ENCODE data around the gene FBXO27.

The FBXO27 gene

GRCh38 chr19:39008137-39008536, 24.2 kb downstream of the FBXO27 start:
- Histone ChIP-seq H3K9ac (ENCODE audit: low read depth, low read length, poor library complexity, severe bottlenecking) (no peak overlapping the region), H3K4me3 (ENCODE audit: low read length, poor library complexity, severe bottlenecking) (no peak overlapping the region), H3K79me2 (ENCODE audit: insufficient read depth, low read length) (no peaks in the 10 kb centered on the region), H3K4me2 (ENCODE audit: low read depth, low read length, poor library complexity, severe bottlenecking) (no peak overlapping the region), H3K9me2 (replicated peaks; ENCODE audit: low read depth, low read length) (no peaks in the 10 kb centered on the region), H3K27me3 (ENCODE audit: insufficient read depth, low read length, poor library complexity, severe bottlenecking) (no peaks in the 10 kb centered on the region), H3K9me3 (ENCODE audit: insufficient read depth, low read depth, low read length) (no peaks in the 10 kb centered on the region), H4K20me1 (ENCODE audit: insufficient read depth, low read length, poor library complexity, severe bottlenecking) (no peaks in the 10 kb centered on the region), H3F3A (ENCODE audit: low read depth) (no peaks in the 10 kb centered on the region), H2AFZ (ENCODE audit: low read length) (no peak overlapping the region), H3K4me1 (ENCODE audit: insufficient read depth, low read length, poor library complexity, severe bottlenecking) (peaks cover 3% of the 10 kb centered on the region), H3K36me3 (ENCODE audit: insufficient read depth, low read length) (no peaks in the 10 kb centered on the region)
- TF ChIP-seq CTCF (conservative IDR thresholded peaks at IDR 0.05; ENCODE audit: low read length): no peak
- no peak for TF ChIP-seq EZH2phosphoT487 (IDR thresholded peaks at IDR 0.05; ENCODE audit: borderline replicate concordance)

- no peaks in the 10 kb centered on the region for H3K9me3 ChIP-seq (ENCODE audit: insufficient read depth, low read depth, low read length)
- H3K79me2 ChIP-seq (ENCODE audit: insufficient read depth, low read length): no peaks in the 10 kb centered on the region
- no peak overlapping the region for H3K4me3 ChIP-seq (ENCODE audit: low read length, poor library complexity, severe bottlenecking)
- no peaks in the 10 kb centered on the region for H3K27me3 ChIP-seq (ENCODE audit: insufficient read depth, low read length, poor library complexity, severe bottlenecking)
- H3K36me3 ChIP-seq (ENCODE audit: insufficient read depth, low read length): no peaks in the 10 kb centered on the region
- H3K4me2 ChIP-seq (ENCODE audit: low read depth, low read length, poor library complexity, severe bottlenecking): no peak overlapping the region
- H2AFZ ChIP-seq (ENCODE audit: low read length): no peak overlapping the region
- H3K9me2 ChIP-seq (replicated peaks; ENCODE audit: low read depth, low read length): no peaks in the 10 kb centered on the region
- peaks cover 3% of the 10 kb centered on the region for H3K4me1 ChIP-seq (ENCODE audit: insufficient read depth, low read length, poor library complexity, severe bottlenecking)
- no peak overlapping the region for H3K9ac ChIP-seq (ENCODE audit: low read depth, low read length, poor library complexity, severe bottlenecking)
- no peaks in the 10 kb centered on the region for H4K20me1 ChIP-seq (ENCODE audit: insufficient read depth, low read length, poor library complexity, severe bottlenecking)
- H3F3A ChIP-seq (ENCODE audit: low read depth): no peaks in the 10 kb centered on the region
- TF ChIP-seq CTCF (conservative IDR thresholded peaks at IDR 0.05; ENCODE audit: low read length) (no peak), EZH2phosphoT487 (IDR thresholded peaks at IDR 0.05; ENCODE audit: borderline replicate concordance) (no peak)
Measured at GRCh38 chr19:39007096-39007495, 25.3 kb downstream of the FBXO27 start.

GRCh38 chr19:39004403-39004802, 27.9 kb downstream of the FBXO27 start:
- Histone ChIP-seq H3K9me3 (ENCODE audit: insufficient read depth, low read depth, low read length) (no peaks in the 10 kb centered on the region), H4K20me1 (ENCODE audit: insufficient read depth, low read length, poor library complexity, severe bottlenecking) (no peaks in the 10 kb centered on the region), H3K36me3 (ENCODE audit: insufficient read depth, low read length) (no peaks in the 10 kb centered on the region), H3K4me3 (ENCODE audit: low read length, poor library complexity, severe bottlenecking) (no peak overlapping the region), H3K4me1 (ENCODE audit: insufficient read depth, low read length, poor library complexity, severe bottlenecking) (peaks cover 3% of the 10 kb centered on the region), H3F3A (ENCODE audit: low read depth) (no peaks in the 10 kb centered on the region), H3K9me2 (replicated peaks; ENCODE audit: low read depth, low read length) (no peaks in the 10 kb centered on the region), H3K27me3 (ENCODE audit: insufficient read depth, low read length, poor library complexity, severe bottlenecking) (no peaks in the 10 kb centered on the region), H2AFZ (ENCODE audit: low read length) (no peak overlapping the region), H3K79me2 (ENCODE audit: insufficient read depth, low read length) (no peaks in the 10 kb centered on the region), H3K4me2 (ENCODE audit: low read depth, low read length, poor library complexity, severe bottlenecking) (no peak overlapping the region), H3K9ac (ENCODE audit: low read depth, low read length, poor library complexity, severe bottlenecking) (no peak overlapping the region)
- TF ChIP-seq EZH2phosphoT487 (IDR thresholded peaks at IDR 0.05; ENCODE audit: borderline replicate concordance) (no peak), CTCF (conservative IDR thresholded peaks at IDR 0.05; ENCODE audit: low read length) (no peak)

Measured in Loucy (cell line).